ENCODE measurements around the gene TIRAP.
"Not testable (repeated sequence)": the region's sequence is repeated elsewhere in the genome, so short reads cannot be mapped to it uniquely, and the experiment has no call there.

TIRAP gene

GRCh38 chr11:126282736-126283591, at the start of gene TIRAP:
Gene TIRAP, plus strand, starts transcription at chr11:126283093. Its CDS starts 7,802 bp downstream, at chr11:126290895.
- DNase-seq (ENCODE audit: low read depth), result peak; percentile 70

- no peak for DNase-seq (ENCODE audit: low read depth)
These were observed 49.5 kb upstream of the TIRAP start for GRCh38 chr11:126233391-126233790.

GRCh38 chr11:126246636-126247035, 36.3 kb upstream of the TIRAP start:
- no peak for DNase-seq (ENCODE audit: low read depth)

GRCh38 chr11:126253265-126253664, 29.6 kb upstream of the TIRAP start:
- no peak for DNase-seq (ENCODE audit: low read depth)

- no peak for DNase-seq (ENCODE audit: low read depth)
These were observed 28.1 kb upstream of the TIRAP start for GRCh38 chr11:126254819-126255218.

- DNase-seq (ENCODE audit: low read depth), result not testable (repeated sequence)
These were observed 27.4 kb upstream of the TIRAP start for GRCh38 chr11:126255507-126255906.

GRCh38 chr11:126256216-126256615, 26.7 kb upstream of the TIRAP start:
- no peak for DNase-seq (ENCODE audit: low read depth)

GRCh38 chr11:126257144-126257543, 25.7 kb upstream of the TIRAP start:
- no peak for DNase-seq (ENCODE audit: low read depth)

GRCh38 chr11:126257764-126258163, 25.1 kb upstream of the TIRAP start:
- DNase-seq (ENCODE audit: low read depth), result no peak

- no peak for DNase-seq (ENCODE audit: low read depth)
These were observed 20.7 kb upstream of the TIRAP start for GRCh38 chr11:126262216-126262615.

GRCh38 chr11:126263489-126263888, 19.4 kb upstream of the TIRAP start:
- DNase-seq (ENCODE audit: low read depth), result no peak

GRCh38 chr11:126265811-126266210, 17.1 kb upstream of the TIRAP start:
- no peak for DNase-seq (ENCODE audit: low read depth)

GRCh38 chr11:126267650-126268049, 15.2 kb upstream of the TIRAP start:
- DNase-seq (ENCODE audit: low read depth), result no peak

- DNase-seq (ENCODE audit: low read depth), result no peak
These were observed 14.6 kb upstream of the TIRAP start for GRCh38 chr11:126268361-126268707.

- DNase-seq (ENCODE audit: low read depth), result peak; percentile 99
These were observed 13.9 kb upstream of the TIRAP start, which contains the start of the genes FOXRED1 and SRPRA for GRCh38 chr11:126268708-126269579. Gene FOXRED1, plus strand, starts transcription at chr11:126269154. Its CDS starts 53 bp downstream, at chr11:126269207. Gene SRPRA, minus strand, starts transcription at chr11:126268895. Its CDS starts 91 bp downstream, at chr11:126268804.

- DNase-seq (ENCODE audit: low read depth), result no peak
These were observed 5.6 kb upstream of the TIRAP start for GRCh38 chr11:126277322-126277721.

- no peak for DNase-seq (ENCODE audit: low read depth)
These were observed 5.1 kb upstream of the TIRAP start for GRCh38 chr11:126277780-126278179.

- no peak for DNase-seq (ENCODE audit: low read depth)
These were observed 3.7 kb upstream of the TIRAP start for GRCh38 chr11:126279191-126279590.

GRCh38 chr11:126280595-126280994, 2.3 kb upstream of the TIRAP start:
- DNase-seq (ENCODE audit: low read depth), result peak; percentile 86

- DNase-seq (ENCODE audit: low read depth), result no peak
These were observed 1.6 kb upstream of the TIRAP start for GRCh38 chr11:126281245-126281644.

GRCh38 chr11:126281666-126282175, 1.2 kb upstream of the TIRAP start:
- no peak for DNase-seq (ENCODE audit: low read depth)

- DNase-seq (ENCODE audit: low read depth), result peak; percentile 45
These were observed 545 bp upstream of the TIRAP start for GRCh38 chr11:126282361-126282735.

GRCh38 chr11:126284829-126285228, 1.9 kb downstream of the TIRAP start:
- no peak for DNase-seq (ENCODE audit: low read depth)
